Psoas muscle (tissue), 8 donors: ENCODE measurements around the gene RHBDD2. TPM values are rescaled to one million over a fixed set of nuclear protein-coding genes. Genes with fewer than 3 reads are reported as not detected.
A peak's percentile ranks its signal among the peaks of the same experiment; 100 is the strongest.
"Not testable (repeated sequence)": the region's sequence is repeated elsewhere in the genome, so short reads cannot be mapped to it uniquely, and the experiment has no call there.

Experiments used
- ATAC-seq, 4 donors: fragments of 200-7000 bp; cut with Tn5 transposase; one replicate each; pipeline ENCODE4 v1.9.1; 2020; ENCODE audit warnings: moderate library complexity in 3 of 4, mild to moderate bottlenecking in 2 of 4
- DNase-seq, 2 donors: peaks; one replicate each; pipeline ENCODE4 v3.0.0-alpha.2; 2020
- H3K27ac ChIP-seq: fragments of 200-600 bp; one replicate; pipeline ENCODE4 v1.8.0; 2022
- H3K27me3 ChIP-seq, 3 donors: fragments of 200-600 bp in 1 of 3; one replicate each; pipeline versions ENCODE4 v1.6.1 to v1.8.0; 2013 to 2022; ENCODE audit warnings: low read length in 2 of 3, mild to moderate bottlenecking in 2 of 3, moderate library complexity in 1 of 3; ENCODE audit not compliant: insufficient read depth in 3 of 3
- H3K36me3 ChIP-seq, 2 donors: fragments of 200-600 bp in 1 of 2; one replicate each; pipeline versions ENCODE4 v1.6.1 to v1.8.0; 2013 to 2022; ENCODE audit warnings: low read depth in 1 of 2, mild to moderate bottlenecking in 1 of 2, moderate library complexity in 1 of 2; ENCODE audit not compliant: insufficient read depth in 1 of 2
- H3K4me1 ChIP-seq: fragments of 200-600 bp; one replicate; pipeline ENCODE4 v1.8.0; 2022
- H3K4me3 ChIP-seq: fragments of 200-600 bp; one replicate; pipeline ENCODE4 v1.8.0; 2022; ENCODE audit warnings: mild to moderate bottlenecking
- H3K9me3 ChIP-seq: fragments of 200-600 bp; one replicate; pipeline ENCODE4 v1.8.0; 2022
- WGBS, 3 donors: extraction: QIAGEN DNeasy Blood & Tissue Kit; methylation state at CpG; one replicate each; pipeline versions ENCODE4 v1.1.6 to v1.1.7; 2013; 5-methylcytosine and 5-hydroxymethylcytosine counted together
- intact Hi-C, 2 donors: fragments of 100-400 bp; cut with DNase I; formaldehyde crosslinking; loops; one replicate each; pipeline versions ENCODE4 v1.11.0 to v1.14.2; 2022
- polyA plus RNA-seq, 3 donors: library from polyadenylated mRNA; stranded (reverse); fragments of 200-250 nt; gene quantifications; one replicate each; pipeline ENCODE4 v1.2.3, GENCODE V29; 2013
- total RNA-seq, 4 donors: library from RNA; stranded (reverse); fragmentation: NEBNext Ultra II Directional in 2 of 4; extraction: Animal tissue kit (Norgen Biotek cat#: 25700) in 2 of 4; gene quantifications; one replicate each; pipeline versions ENCODE4 v1.2.1 to v1.2.4, GENCODE V29; 2021 to 2023
- TF ChIP-seq, protein P1 (sequence below): fragments of 200-600 bp; IDR thresholded peaks from one replicate; pipeline ENCODE4 v1.8.0; 2022; ENCODE audit warnings: antibody characterized with exemption
- donor health status: healthy with polysubstance abuse.
- donor health status: DM: no; HTN: no; CAD: no; lungs with moderate emphysema.
- donor health status: Bipolar disorder and iron deficiency.
- donor health status: healthy.
- donor health status: DM: yes; HTN: yes; CAD: no.
- donor health status: DM: no; HTN: no; CAD: no.
- donor health status: DM: no; HTN: no; CAD: no.
- donor health status: DM: yes; HTN: yes; CAD: no.

Gene RHBDD2
- total and polyA plus RNA-seq, 7 donors, result 18.3 to 38.9 (median 30.4) TPM

DNA sequence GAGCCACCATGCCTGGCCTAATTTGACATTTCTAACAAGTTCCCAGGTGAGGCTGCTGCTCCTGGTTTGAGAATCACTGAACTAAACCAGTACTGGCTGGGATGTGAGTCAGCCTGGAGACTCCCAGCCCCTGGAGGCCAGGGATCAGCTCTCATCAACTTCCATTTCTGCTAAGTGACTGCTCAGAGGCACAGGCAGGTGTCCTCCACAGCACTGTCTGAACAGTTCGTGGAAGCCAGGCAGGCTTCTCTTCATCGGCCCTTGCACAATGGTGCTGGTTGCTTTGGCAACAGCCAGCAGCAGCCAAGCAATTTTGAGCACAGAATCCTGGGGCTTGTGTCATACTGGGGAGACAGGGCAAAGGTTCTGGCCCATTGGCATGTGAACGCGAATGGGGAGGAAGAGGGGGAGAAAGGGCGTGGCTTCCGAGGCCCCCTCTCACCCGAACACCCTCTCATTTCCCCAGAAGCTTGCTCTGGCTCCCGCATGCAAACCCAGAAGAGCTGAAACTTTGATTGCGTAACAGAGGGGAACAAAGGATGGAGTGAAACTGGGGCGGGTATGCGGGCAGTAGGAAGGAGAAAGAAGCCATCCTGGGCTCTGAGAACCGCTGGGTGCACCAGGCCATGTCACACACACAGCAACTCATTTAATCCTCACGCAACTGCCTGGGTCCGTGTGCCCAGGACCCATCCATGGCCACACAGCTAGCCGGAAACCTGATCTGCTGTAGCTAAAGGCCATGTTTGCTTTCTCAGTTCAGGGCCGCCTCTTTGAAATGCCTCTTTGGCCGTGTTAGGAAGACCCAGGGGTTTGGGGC is 27.2 kb downstream of the RHBDD2 start:
- no peaks in the 10 kb centered on the region for H3K9me3 ChIP-seq
- intact Hi-C loops, result no loop called here
- H3K27ac ChIP-seq, result peak overlapping the region; percentile 50
- H3K4me3 ChIP-seq, result no peak overlapping the region
- ATAC-seq (peak; percentile 71 to 91 (median 88)), DNase-seq (peak; percentile 81 to 91)
- H3K27me3 ChIP-seq, result no peaks in the 10 kb centered on the region
- TF ChIP-seq, protein P1, sequence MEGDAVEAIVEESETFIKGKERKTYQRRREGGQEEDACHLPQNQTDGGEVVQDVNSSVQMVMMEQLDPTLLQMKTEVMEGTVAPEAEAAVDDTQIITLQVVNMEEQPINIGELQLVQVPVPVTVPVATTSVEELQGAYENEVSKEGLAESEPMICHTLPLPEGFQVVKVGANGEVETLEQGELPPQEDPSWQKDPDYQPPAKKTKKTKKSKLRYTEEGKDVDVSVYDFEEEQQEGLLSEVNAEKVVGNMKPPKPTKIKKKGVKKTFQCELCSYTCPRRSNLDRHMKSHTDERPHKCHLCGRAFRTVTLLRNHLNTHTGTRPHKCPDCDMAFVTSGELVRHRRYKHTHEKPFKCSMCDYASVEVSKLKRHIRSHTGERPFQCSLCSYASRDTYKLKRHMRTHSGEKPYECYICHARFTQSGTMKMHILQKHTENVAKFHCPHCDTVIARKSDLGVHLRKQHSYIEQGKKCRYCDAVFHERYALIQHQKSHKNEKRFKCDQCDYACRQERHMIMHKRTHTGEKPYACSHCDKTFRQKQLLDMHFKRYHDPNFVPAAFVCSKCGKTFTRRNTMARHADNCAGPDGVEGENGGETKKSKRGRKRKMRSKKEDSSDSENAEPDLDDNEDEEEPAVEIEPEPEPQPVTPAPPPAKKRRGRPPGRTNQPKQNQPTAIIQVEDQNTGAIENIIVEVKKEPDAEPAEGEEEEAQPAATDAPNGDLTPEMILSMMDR, result no peak
- 22 to 39% (median 30%) methylated on average over 17 of the region's 17 CpGs for WGBS, 3 donors
- peaks cover 3% of the 10 kb centered on the region for H3K4me1 ChIP-seq
- H3K36me3 ChIP-seq, result no peaks in the 10 kb centered on the region

DNA sequence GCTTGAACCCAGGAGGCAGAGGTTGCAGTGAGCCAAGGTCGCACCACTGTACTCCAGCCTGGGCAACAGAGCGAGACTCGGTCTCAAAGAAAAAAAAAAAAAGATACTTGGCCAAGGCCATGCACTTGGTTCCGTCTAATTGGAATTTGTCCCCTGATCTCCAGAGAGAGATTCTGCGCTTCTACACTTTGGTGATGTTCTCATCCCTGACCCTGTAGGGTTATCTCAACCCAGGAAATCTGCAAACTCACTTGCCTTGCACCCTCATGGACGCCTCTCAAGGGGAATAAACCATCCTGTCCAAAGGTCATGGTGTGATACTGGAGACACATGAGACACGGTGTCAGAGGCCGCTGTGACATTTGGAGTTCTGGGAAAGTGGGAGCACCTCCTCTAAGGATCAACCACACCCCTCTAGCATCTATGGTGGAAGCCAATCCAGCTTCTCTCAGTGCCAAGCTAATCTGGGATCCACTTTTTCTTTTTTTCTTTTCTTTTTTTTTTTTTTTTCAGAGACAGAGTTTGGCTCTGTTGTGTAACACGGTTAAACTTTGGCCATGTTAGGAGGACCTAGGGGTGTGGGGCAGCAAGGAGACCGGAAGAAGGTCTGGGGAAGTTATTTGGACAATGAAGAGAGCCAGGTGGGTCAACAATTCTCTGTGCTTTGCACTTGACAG is 28.3 kb downstream of the RHBDD2 start:
- Histone ChIP-seq H3K27ac (no peak overlapping the region), H3K4me3 (no peak overlapping the region), H3K36me3 (no peaks in the 10 kb centered on the region), H3K27me3 (no peaks in the 10 kb centered on the region), H3K9me3 (no peaks in the 10 kb centered on the region), H3K4me1 (peaks cover 3% of the 10 kb centered on the region)
- 57 to 78% (median 60%) methylated on average over 10 of the region's 10 CpGs for WGBS, 3 donors
- DNase-seq (no peak), ATAC-seq (peak in 2 of 4 donors; percentile 16 to 18)
- intact Hi-C loops, result no loop called here
- TF ChIP-seq, protein P1, result no peak

DNA sequence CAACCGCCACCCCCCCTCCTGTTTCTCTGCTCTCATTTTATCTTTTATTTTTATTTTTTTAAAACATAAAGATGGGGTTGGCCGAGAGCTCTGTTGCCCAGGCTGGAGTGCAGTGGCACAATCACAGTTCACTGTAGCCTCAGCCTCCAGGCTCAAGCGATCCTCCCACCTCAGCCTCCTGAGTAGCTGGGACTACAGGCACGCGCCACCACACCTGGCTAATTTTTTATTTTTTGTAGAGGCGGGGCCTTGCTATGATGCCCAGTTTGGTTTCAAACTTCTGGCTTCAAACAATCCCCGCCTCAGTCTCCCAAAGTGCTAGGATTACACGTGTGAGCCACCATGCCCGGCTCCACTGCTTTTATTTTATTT is 28.8 kb downstream of the RHBDD2 start:
- H3K27me3 ChIP-seq, H3K4me1 ChIP-seq, ATAC-seq, DNase-seq, H3K9me3 ChIP-seq, H3K27ac ChIP-seq, H3K4me3 ChIP-seq, intact Hi-C loops, H3K36me3 ChIP-seq: not testable (repeated sequence)
- 89 to 95% (median 92%) methylated on average over 9 of the region's 9 CpGs for WGBS, 3 donors

DNA sequence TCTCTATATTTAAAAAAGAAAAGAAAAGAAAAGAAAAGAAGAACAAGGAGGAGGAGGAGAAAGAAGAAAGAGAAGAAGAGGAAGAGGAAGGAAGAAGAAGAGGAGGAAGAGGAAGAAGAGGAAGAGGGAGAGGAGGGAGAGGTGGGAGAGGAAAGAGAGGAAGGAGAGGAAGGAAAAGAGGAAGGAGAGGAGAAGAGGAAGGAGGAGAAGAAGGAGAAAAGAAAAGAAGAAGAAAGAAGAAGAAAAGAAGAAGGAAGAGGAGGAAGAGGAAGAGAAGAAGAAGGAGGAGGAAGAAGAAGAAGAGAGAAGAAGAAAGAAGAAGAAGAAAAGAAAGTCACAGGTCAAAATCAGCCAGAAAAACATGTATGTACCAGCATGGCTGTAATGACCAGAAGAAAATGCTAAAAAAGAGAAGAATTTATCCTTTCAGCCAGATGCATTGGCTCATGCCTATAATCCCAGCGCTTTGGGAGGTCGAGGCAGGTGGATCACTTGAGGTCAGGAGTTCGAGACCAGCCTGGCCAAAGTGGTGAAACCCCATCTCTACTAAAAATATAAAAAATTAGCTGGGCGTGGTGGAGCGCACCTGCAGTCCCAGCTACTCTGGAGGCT is 30.8 kb downstream of the RHBDD2 start:
- no peak for DNase-seq
- H3K36me3 ChIP-seq, result no peaks in the 10 kb centered on the region
- intact Hi-C loops, result no loop called here
- ATAC-seq, result no peak
- TF ChIP-seq, protein P1, result no peak
- H3K9me3 ChIP-seq, result no peaks in the 10 kb centered on the region
- H3K27me3 ChIP-seq, result no peaks in the 10 kb centered on the region
- peaks cover 3% of the 10 kb centered on the region for H3K4me1 ChIP-seq
- WGBS, 3 donors, result 85 to 89% (median 85%) methylated on average over 5 of the region's 5 CpGs
- no peak overlapping the region for H3K27ac ChIP-seq
- H3K4me3 ChIP-seq, result no peak overlapping the region

DNA sequence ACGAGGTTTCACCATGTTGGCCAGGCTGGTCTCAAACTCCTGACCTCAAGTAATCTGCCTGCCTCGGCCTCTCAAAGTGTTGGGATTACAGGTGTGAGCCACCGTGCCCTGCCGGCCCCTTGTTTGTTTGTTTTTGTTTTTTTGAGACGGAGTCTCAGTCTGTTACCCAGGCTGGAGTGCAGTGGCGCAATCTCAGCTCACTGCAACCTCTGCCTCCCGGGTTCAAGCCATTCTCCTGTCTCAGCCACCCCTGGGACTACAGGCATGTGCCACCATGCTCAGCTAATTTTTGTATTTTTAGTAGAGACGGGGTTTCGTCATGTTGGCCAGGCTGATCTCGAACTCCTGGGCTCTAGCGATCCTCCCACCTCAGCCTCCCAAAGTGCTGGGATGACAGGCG is 32.4 kb downstream of the RHBDD2 start:
- H3K9me3 ChIP-seq, H3K27me3 ChIP-seq, ATAC-seq, H3K4me3 ChIP-seq, H3K27ac ChIP-seq, H3K36me3 ChIP-seq, intact Hi-C loops, DNase-seq, H3K4me1 ChIP-seq: not testable (repeated sequence)
- WGBS, 3 donors, result 74 to 82% (median 78%) methylated on average over 12 of the region's 12 CpGs
